Activated naive CD8-positive, alpha-beta T cell treated with anti-CD3 and anti-CD28 coated beads for 36 hours (primary cell): ENCODE results near the gene CREBZF. TPM values are rescaled to one million over a fixed set of nuclear protein-coding genes. Genes with fewer than 3 reads are reported as not detected.

ENCODE experiments used
- DNase-seq: peaks from one replicate; pipeline ENCODE4 v3.0.0; 2021
- H3K27ac Mint-ChIP-seq: one replicate; pipeline ENCODE4 v1.8.0; 2022; ENCODE audit warnings: mild to moderate bottlenecking, moderate library complexity, mixed read lengths
- H3K27me3 Mint-ChIP-seq: one replicate; pipeline ENCODE4 v1.8.0; 2022; ENCODE audit warnings: mild to moderate bottlenecking, mixed read lengths
- H3K36me3 Mint-ChIP-seq: one replicate; pipeline ENCODE4 v1.8.0; 2021; ENCODE audit warnings: mild to moderate bottlenecking, mixed read lengths
- H3K4me1 Mint-ChIP-seq: one replicate; pipeline ENCODE4 v1.8.0; 2021; ENCODE audit warnings: mixed read lengths
- H3K4me3 Mint-ChIP-seq: one replicate; pipeline ENCODE4 v1.8.0; 2022; ENCODE audit warnings: mild to moderate bottlenecking, moderate library complexity, mixed read lengths
- H3K9me3 Mint-ChIP-seq: one replicate; pipeline ENCODE4 v1.8.0; 2022; ENCODE audit warnings: mixed read lengths
- total RNA-seq, 2 experiments: library from RNA; stranded (reverse); gene quantifications; one replicate each; pipeline ENCODE4 v1.2.3, GENCODE V29; 2021

The CREBZF gene, protein sequence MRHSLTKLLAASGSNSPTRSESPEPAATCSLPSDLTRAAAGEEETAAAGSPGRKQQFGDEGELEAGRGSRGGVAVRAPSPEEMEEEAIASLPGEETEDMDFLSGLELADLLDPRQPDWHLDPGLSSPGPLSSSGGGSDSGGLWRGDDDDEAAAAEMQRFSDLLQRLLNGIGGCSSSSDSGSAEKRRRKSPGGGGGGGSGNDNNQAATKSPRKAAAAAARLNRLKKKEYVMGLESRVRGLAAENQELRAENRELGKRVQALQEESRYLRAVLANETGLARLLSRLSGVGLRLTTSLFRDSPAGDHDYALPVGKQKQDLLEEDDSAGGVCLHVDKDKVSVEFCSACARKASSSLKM
- total RNA-seq: 10 to 100 TPM; 38.1 to 38.4 TPM

DNA sequence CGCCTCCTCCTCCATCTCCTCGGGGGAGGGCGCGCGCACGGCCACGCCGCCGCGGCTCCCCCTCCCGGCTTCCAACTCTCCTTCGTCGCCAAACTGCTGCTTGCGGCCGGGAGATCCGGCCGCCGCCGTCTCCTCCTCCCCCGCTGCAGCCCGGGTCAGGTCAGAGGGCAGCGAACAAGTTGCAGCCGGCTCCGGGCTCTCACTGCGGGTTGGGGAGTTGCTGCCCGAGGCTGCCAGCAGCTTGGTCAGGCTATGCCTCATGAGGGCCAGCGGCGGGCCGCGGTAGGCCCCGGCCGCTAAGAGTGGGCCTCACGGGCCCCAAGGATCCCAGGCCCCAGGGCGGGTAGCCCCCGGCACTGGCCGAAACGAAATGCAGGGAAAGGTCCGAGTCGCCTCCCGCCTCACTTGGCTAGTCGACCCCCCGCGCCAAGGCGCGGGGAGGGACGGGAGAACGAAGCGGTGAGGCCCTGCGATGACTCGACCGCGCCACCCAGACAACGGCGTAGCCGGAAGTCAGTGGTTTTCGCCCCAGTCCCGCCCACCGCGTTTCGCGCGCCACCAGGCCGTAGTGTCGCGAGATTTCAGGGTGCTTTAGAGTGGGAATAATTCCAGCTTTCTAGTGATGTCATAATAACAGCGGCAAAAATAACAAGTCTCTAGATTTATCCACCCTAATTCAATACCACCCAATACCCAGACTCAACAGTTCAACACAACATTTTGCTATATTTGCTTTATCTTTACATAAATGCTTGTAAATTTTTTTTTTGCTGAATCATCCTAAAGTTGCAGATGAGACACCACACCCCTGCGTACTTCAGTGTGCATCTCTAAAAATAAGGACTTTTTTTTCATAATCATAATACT, at the start of gene CREBZF:
Gene CREBZF (minus strand): TSS at position 515 of the 867 bp plus-strand sequence. CDS start 254 bp downstream, at position 261.
- Mint-ChIP-seq H3K36me3 (peaks cover 32% of the 10 kb centered on the region), H3K27ac (peak within 1 kb of the TSS; percentile 98), H3K4me3 (peak within 1 kb of the TSS; percentile 98), H3K9me3 (no peaks in the 10 kb centered on the region), H3K27me3 (peaks cover 3% of the 10 kb centered on the region), H3K4me1 (peaks cover 24% of the 10 kb centered on the region)
- peak; percentile 95 for DNase-seq

DNA sequence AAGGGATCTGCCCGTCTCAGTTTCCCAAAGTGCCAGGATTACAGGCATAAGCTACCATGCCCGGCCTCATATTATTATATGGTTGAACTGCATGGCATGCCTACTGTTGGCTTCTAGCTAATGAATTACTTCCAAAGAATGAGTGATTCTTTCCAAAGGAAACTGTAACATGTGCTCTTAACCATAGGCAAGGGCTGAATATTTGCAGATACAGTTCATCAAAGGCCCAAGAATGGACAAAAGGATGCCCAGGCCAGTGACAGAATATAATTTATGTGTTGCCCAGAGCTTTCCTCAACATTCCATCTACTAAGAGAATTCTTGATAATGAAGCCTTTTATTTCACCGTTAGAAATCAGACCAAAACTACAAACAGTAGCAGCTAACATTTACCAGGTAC, 48.0 kb upstream of the CREBZF start:
- no peaks in the 10 kb centered on the region for H3K27me3 Mint-ChIP-seq
- H3K9me3 Mint-ChIP-seq: no peaks in the 10 kb centered on the region
- no peak overlapping the region for H3K4me3 Mint-ChIP-seq

DNA sequence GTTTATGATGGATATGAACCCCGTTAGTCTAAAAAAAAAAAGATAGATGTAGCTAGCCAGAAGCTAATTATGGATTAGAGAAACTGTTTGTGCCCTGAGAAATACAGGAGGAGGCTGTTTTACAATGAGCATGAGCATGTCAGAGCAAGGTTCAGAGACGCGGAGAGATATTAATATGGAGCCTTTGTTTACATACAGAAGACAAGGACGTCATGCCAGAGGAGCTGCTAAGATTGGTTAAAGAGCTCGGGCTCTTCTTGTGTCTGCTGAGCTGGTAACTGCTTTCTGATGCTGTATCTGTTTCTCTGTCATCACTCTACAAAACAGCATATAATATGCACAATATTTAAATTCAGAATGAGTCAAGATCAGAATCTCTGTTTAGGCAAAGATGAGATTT, 46.0 kb upstream of the CREBZF start:
- peaks cover 2% of the 10 kb centered on the region for H3K36me3 Mint-ChIP-seq
- DNase-seq: no peak
- no peak overlapping the region for H3K27ac Mint-ChIP-seq
- no peaks in the 10 kb centered on the region for H3K27me3 Mint-ChIP-seq
- no peak overlapping the region for H3K4me3 Mint-ChIP-seq
- no peaks in the 10 kb centered on the region for H3K9me3 Mint-ChIP-seq
- no peaks in the 10 kb centered on the region for H3K4me1 Mint-ChIP-seq

More for the DNA sequence above, 48.0 kb upstream of the CREBZF start:
- H3K27ac Mint-ChIP-seq: no peak overlapping the region
- H3K36me3 Mint-ChIP-seq: no peaks in the 10 kb centered on the region
- peaks cover 14% of the 10 kb centered on the region for H3K4me1 Mint-ChIP-seq
- no peak for DNase-seq

DNA sequence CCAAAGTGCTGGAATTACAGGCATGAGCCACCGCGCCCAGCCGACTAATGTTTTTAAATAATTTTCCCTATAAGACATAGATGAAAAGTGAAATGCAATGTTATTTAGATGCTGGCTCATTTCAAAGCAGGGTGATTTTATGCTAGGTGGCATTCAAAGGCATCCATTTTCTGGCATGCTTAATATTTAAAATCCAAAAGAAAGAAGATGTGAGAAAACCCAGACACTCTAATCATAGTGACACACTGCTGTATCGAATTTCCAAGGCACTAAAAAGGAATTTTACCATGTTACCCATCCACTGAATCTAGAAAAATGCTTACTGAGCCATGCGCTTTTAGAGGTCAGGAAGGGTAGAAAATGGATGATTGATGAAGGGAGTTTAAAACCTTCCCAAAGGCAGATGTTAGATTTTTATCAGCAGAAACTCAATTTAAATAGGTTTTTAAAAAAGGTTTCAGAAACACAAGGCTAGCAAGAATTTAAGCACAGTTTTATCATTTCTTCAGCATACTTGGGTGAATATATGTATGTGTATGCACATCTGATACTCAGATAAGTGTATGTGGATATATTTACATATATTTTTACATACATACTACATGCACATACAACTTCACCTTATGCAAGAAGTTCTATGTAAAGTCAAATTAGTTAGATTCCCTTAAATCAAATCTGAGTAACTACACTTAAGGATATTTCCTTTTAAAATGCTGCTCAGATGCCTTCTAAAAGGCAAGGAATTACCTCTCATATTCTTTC, 45.2 kb upstream of the CREBZF start:
- DNase-seq: no peak
- Mint-ChIP-seq H3K4me1 (no peaks in the 10 kb centered on the region), H3K27me3 (no peaks in the 10 kb centered on the region), H3K27ac (no peak overlapping the region), H3K4me3 (no peak overlapping the region), H3K9me3 (no peaks in the 10 kb centered on the region), H3K36me3 (peaks cover 2% of the 10 kb centered on the region)

DNA sequence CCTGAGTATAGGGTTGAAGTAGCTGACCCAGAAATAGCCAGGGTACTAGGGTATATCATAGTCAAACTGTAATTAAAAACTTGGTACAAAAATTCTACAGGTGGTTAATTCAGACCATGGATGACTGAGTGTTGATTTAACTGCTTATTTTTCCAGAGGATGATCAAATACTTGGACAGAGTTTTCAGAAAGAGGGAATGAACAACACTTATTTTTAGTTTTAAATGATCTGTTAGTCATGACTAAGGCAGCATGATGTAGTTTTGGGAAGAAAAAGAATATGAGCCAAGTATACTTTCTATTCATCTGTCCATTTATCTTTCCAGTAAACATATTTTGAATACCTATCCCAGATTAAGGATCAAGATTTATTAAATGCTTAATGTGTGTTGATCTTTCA, 40.9 kb upstream of the CREBZF start:
- Mint-ChIP-seq H3K27ac (no peak overlapping the region), H3K9me3 (no peaks in the 10 kb centered on the region), H3K4me3 (no peak overlapping the region), H3K27me3 (no peaks in the 10 kb centered on the region), H3K4me1 (no peaks in the 10 kb centered on the region), H3K36me3 (peaks cover 2% of the 10 kb centered on the region)
- no peak for DNase-seq

DNA sequence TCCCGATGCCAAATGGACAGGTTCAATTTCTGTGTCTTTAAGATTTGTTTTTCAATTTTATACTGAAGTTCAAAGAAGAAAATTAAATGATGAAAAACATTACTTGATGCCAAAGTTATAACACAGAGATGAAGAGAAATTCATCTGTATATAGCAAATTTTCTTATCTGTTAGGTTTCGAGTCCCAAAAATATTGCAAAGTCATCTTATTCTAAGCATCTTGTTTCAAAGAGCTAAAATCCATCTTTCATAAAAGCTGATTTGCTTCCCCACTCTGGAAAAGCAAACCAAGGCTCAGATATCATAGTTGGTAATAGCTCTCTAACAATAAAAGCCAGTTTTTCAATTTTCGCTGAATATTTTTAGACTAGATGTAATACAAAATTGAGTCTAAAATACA, 40.0 kb upstream of the CREBZF start:
- Mint-ChIP-seq H3K4me3 (no peak overlapping the region), H3K4me1 (peaks cover 8% of the 10 kb centered on the region), H3K27ac (no peak overlapping the region), H3K36me3 (peaks cover 2% of the 10 kb centered on the region), H3K27me3 (no peaks in the 10 kb centered on the region), H3K9me3 (no peaks in the 10 kb centered on the region)
- DNase-seq: no peak

DNA sequence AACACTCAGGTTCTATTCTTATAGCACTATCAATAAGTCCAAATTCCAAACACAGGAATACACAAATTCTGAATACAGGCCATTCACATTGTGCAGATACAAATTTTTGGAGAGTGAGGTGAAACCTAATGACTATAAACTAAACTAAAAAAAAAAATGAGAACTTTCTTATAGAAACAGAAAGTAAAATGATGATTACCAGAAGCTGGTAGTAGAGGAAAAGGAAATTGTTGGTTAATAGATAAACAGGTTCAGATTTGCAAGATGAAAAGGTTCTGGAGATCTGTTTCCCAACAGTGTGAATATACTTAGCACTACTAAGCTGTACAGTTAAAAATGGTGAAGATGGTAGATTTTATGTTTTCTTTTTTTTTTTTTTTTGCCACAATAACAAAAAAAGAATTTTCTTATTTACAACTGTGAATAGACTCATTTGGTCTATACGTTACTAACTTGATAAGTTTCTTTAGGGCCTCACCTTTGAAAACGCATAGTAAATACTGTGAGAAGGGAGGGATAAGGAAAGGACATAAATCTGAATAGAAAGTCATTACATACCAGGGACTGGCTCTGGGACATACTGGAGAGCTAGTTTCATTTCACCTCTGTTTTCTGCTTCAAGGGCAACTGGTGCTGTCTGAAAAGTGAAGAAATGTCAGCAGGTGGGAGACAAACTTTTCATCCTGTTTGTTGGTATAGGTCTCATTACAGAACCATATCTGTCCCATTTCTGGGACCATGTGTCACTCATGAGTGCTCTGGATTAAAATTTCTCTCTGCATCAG, 35.2 kb upstream of the CREBZF start:
- Mint-ChIP-seq H3K9me3 (no peaks in the 10 kb centered on the region), H3K4me1 (peaks cover 27% of the 10 kb centered on the region), H3K27me3 (no peaks in the 10 kb centered on the region), H3K27ac (peak overlapping the region; percentile 42), H3K4me3 (no peak overlapping the region), H3K36me3 (peaks cover 1% of the 10 kb centered on the region)
- DNase-seq: no peak

DNA sequence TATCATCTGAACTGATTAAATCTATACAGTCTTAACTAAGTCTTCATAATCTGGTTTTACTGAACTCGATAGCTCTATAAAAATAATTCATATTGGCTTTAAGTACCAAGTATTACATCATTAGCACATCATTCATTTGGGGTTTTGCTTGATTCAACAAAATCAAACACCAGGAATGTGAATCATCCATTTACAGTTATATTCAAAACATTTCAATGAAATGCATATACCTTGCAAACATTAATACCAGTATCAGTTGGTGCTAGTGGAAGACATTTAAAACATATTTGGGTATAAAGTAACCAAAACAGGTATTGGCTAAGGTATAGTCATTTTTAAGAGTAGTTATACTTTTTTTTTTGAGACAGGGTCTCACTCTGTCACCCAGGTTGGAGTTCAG, 33.3 kb upstream of the CREBZF start:
- Mint-ChIP-seq H3K27me3 (no peaks in the 10 kb centered on the region), H3K4me1 (peaks cover 27% of the 10 kb centered on the region), H3K36me3 (peaks cover 1% of the 10 kb centered on the region), H3K9me3 (no peaks in the 10 kb centered on the region), H3K4me3 (no peak overlapping the region), H3K27ac (no peak overlapping the region)
- DNase-seq: no peak

DNA sequence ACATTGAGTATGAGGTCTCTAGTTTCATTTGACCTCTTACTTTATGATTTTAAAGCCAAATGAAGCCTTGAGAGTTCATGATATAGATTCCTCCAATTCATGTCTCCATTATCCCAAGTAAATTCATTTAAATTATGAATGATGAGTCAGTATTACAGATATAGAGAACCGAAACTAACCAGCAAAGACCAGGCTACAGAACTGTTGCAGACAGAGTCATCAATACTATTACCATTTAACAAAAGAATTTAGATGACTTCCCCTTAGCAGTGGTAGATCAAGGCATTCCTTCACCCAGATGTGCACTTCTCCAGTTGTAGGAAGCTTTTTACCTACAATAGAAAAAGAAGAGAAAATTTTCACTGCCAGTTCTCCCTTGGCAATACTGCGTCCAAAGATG, 32.8 kb upstream of the CREBZF start:
- H3K4me1 Mint-ChIP-seq: peaks cover 27% of the 10 kb centered on the region
- peaks cover 1% of the 10 kb centered on the region for H3K36me3 Mint-ChIP-seq
- no peak overlapping the region for H3K4me3 Mint-ChIP-seq
- H3K9me3 Mint-ChIP-seq: no peaks in the 10 kb centered on the region
- H3K27ac Mint-ChIP-seq: no peak overlapping the region
- DNase-seq: no peak
- H3K27me3 Mint-ChIP-seq: no peaks in the 10 kb centered on the region

DNA sequence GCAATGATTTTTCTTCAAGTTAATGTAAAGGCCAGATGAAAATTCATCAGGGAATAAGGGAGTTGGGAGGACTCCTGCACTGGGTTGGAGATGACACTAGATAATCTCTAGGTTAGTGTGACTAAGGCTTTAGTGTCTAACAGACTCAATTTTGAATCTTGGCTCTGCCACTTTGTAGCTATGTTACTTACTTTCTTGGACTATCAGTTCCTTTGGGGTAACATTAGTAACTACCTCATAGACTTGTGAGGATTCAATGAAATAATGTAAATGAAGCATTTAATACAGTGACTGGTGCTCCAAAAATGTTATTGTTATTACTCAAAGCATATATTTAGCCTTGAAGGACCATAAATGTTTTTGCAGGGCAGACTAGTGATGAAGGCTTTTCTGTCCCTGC, 30.6 kb upstream of the CREBZF start:
- peaks cover 26% of the 10 kb centered on the region for H3K4me1 Mint-ChIP-seq
- no peak for DNase-seq
- H3K4me3 Mint-ChIP-seq: no peak overlapping the region
- H3K27ac Mint-ChIP-seq: no peak overlapping the region
- H3K27me3 Mint-ChIP-seq: no peaks in the 10 kb centered on the region
- no peaks in the 10 kb centered on the region for H3K9me3 Mint-ChIP-seq
- H3K36me3 Mint-ChIP-seq: peaks cover 1% of the 10 kb centered on the region

DNA sequence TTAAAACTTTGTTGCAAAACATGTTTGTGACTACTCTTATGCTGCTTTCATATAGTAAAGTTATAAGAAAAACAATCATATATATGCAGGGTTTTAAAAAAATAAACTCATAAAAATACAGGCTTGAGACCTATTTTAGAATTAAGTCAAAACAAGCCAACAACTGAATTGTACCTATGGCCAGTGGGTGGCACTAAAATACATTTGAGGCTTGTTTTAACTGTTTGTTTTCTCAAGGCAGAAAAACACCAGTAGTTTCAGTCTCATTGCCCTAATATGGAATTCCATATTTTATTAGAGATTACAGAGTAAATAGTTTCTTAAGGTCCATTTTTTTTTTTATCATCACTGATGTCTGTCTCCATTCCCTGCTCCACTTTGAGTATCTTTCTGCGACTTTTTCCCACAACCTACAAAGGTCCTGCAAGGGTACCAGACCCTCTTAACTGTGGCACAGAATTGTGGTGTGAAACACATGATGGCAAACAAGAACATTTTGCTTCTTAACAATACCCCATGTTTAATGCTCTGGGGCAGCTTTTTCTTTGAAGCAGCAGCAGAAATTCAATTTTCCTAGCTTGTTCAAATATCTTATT, 29.6 kb upstream of the CREBZF start:
- peaks cover 15% of the 10 kb centered on the region for H3K4me1 Mint-ChIP-seq
- H3K27me3 Mint-ChIP-seq: no peaks in the 10 kb centered on the region
- no peak overlapping the region for H3K4me3 Mint-ChIP-seq
- H3K27ac Mint-ChIP-seq: no peak overlapping the region
- no peak for DNase-seq
- no peaks in the 10 kb centered on the region for H3K9me3 Mint-ChIP-seq
- peaks cover under 1% of the 10 kb centered on the region for H3K36me3 Mint-ChIP-seq

DNA sequence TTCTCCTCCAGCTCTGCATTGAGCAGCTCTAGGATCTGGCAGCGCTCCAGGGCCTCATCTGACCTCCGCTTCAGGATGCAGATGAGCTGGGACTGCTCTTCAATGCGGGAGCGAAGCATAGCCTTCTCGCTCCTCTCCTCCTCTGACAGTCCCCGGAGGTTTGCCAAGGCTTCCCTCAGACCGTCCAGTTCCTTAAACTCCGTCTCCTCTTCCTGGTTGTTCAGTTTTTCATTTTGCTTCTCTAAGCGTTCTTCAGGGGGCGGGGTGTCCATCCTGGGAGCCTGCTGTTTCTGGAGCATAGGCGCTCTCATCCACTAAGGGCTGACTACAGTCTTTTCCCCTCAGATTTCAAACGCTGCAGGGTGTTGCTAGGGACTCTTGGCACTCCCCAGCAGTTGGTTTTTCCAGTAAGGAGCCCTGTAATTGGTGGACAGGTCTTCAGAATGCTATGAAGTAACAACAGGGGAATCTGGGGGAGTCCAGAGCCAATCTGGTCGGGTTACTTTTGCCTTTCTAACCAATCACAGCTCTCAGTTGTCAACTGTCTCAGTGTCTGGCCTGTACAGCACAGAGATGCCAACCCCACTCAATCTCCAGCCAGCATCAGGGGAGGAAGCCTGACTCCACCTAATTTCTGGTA, 21.0 kb upstream of the CREBZF start, which contains the start of gene CCDC89:
Gene CCDC89 (minus strand): TSS at position 376 of the 640 bp plus-strand sequence. CDS start 65 bp downstream, at position 311.
- Mint-ChIP-seq H3K27ac (no peak within 1 kb of the TSS), H3K9me3 (no peaks in the 10 kb centered on the region), H3K27me3 (no peaks in the 10 kb centered on the region), H3K36me3 (peaks cover 5% of the 10 kb centered on the region), H3K4me1 (peaks cover 11% of the 10 kb centered on the region), H3K4me3 (no peak within 1 kb of the TSS)
- no peak for DNase-seq

DNA sequence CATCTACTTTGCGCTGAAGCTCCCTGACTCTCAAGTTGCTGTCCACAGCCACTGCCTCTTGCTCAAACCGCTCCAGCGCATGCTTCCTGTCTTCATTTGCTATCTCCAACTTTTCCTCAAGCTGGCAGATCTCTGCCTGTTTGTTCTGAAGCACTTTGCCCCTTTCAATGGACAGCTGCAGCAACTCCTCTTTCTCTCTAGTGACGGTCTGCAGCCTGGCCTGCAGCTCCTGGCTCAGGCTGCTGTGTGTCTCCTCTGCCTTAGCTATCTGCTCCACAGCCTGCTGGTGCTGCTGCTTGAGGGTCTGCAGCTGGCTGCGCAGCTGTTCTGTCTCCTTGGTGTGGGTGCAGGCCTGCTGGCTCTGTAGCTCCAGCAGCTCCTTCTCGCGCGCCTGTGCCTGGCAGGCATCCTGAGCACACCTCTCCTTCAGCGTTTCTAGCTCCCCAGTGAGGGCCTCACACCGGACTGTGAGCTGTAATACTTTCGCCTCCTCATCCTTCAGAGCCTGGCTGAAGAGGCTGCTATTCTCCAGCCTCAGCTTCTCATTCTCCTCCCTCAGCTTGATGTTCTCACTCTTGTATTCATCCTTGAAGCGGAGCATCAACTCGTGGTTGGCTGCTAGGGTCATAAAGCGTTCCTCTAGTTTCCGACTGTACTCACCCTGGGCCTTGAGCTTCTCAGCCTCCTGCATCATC, 20.3 kb upstream of the CREBZF start:
- no peaks in the 10 kb centered on the region for H3K27me3 Mint-ChIP-seq
- no peak overlapping the region for H3K4me3 Mint-ChIP-seq
- H3K36me3 Mint-ChIP-seq: peaks cover 5% of the 10 kb centered on the region
- no peak overlapping the region for H3K27ac Mint-ChIP-seq
- H3K4me1 Mint-ChIP-seq: peaks cover 11% of the 10 kb centered on the region
- no peak for DNase-seq
- H3K9me3 Mint-ChIP-seq: no peaks in the 10 kb centered on the region
